ENCODE data around the gene RFESD.

GRCh38 chr5:95644351-95645042 lies 2.1 kb upstream of the RFESD start:
- TF ChIP-seq PAX5 (IDR thresholded peaks at IDR 0.05; ENCODE audit: insufficient read depth, low read length, severe bottlenecking) (no peak), POLR2A (IDR thresholded peaks at IDR 0.05; ENCODE audit: low read depth, low read length) (no peak)
